Measurements from ENCODE around the gene LRP8. TPM values are rescaled to one million over a fixed set of nuclear protein-coding genes. Genes with fewer than 3 reads are reported as not detected.
A peak's percentile ranks its signal among the peaks of the same experiment; 100 is the strongest.

Gene LRP8
- total RNA-seq, 2 donors from 2014 or later, result 5.7 to 7.2 TPM

DNA sequence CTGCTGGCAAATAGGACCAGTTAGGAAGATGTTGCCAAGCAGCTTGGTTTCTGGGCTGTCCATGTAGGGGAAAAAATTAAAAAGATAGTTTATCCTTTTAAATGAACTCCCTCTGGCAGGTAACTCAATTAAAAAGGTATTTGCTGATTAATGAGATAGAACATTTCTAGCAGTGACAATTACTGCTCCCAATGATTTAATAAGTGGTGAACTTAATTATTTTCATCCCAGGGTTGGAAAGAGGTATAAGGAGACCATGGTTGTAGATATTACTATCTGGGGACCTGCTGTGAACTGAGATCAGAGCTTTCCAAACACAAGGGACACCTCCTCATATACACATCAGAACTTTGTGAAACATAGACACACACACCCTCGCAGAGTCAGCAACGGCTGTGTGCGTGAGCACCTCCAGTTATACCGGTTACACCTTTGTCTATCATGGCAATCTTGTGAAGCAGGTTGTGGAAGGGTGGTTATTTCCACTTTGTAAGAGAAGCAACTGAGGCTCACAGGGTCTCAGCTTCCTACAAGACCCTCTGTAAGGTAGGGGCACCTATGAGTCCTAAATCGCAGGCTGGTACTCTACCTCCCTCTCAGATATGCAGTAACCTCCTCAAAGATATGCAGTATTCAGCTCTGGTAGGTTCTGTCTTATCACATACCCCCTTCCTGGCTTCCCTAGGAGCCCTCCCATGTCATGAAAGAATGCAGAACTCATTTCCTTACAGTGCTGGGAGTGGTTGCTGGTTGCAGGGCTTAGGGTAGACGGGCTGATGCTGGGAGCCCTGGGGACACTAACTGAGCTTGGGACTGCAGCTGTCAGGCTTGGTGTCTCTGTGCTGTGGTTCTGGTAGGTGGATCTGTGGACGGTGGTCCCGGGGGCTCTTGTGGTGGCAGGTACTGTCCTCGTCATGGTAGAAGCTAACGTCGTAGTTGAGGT, 71.1 kb downstream of the LRP8 start:
- no peak for DNase-seq (ENCODE audit: low spot score)
- intact Hi-C loops (cut with DNase I), result no loop called here

DNA sequence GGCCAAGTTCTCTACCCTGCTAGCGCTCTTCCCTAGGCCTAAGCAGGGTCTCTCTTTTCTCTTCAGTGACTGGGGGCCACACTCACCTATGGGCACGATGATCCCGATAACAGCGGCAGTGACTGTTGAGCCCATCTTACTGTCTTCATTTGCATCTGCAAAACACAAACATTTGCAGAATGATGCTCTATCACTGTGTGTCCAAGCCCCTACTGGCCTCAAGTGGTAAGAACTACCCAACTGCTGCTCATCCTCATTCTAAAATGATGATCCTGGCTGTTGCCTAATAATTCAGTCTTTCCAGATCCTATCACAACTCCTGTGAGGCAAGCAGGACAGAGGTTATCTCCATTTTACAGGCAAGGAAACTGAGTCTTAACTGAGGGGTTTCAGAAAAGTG, 72.8 kb downstream of the LRP8 start:
- DNase-seq (ENCODE audit: low spot score), result no peak
- intact Hi-C loops (cut with DNase I), result no loop called here

DNA sequence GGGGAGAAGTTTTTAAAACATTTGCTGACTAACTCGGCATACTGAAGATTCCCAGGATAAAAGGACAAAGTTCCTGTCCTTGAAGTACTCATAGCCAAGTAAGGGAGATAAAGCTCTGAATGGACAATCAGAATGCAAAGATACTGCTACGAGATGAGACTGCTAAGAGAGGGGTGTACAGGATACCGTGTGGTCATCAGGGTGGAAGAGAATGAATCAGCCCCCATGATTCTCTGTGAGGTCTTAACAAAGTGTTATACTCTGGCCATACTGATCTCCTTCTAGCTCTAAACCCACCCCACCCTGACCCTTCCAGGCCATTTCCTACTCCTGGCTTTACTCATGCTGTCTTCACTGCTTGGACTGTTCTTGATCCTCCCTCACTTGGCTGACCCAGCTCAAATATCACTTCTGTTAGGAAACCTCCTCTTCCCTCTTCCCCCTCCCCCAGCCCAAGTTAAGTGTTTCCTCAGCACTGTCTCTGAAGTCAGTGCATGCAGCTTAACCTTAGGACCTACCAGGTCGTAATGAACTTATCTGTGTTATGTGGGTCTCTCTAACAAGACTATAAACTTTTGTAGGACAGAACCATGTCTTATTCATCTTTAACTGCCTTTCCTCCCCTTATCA, 73.7 kb downstream of the LRP8 start:
- intact Hi-C loops (cut with DNase I), result no loop called here

DNA sequence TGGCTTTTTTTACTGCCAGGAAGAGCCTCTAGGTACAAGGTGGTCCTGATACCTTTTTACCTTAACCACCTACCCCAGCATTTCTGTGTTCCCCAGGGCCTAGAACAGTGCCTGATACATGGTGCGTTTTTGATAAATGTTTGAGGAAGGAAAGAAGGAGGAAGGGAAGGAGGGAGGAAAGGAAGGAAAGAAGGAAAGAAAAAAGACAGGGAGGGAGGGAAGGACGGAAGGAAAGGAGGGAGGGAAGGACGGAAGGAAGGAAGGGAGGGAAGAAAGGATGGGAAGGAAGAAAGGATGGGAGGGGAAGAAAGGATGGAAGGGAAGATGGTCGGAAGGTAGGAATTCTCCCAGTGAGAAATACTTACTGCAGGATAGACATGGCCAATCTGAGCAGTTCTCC, 77.5 kb downstream of the LRP8 start:
- intact Hi-C loops (cut with DNase I), result no loop called here
- no peak for DNase-seq (ENCODE audit: low spot score)

More for the DNA sequence above, 73.7 kb downstream of the LRP8 start:
- no peak for DNase-seq (ENCODE audit: low spot score)

DNA sequence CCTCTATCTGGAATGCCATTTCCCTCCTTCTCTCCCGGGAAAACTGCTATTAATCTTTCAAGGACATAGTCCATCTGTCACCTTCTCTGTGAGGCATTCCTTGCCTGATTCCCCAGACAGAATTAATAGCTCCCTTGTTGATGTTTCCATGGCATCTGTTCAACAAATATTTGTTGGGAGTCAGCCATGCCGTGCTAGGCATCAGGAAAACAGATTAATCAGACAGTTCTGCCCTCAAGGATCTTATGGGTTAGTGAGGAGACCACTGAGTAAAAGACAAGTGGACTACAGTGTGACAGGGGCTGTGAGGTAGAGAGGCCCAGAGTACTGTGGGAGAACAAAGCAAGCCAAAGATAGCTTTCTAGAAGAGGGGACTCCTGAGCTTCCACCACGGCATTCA, 78.2 kb downstream of the LRP8 start:
- no peak for DNase-seq (ENCODE audit: low spot score)
- intact Hi-C loops (cut with DNase I), result no loop called here

DNA sequence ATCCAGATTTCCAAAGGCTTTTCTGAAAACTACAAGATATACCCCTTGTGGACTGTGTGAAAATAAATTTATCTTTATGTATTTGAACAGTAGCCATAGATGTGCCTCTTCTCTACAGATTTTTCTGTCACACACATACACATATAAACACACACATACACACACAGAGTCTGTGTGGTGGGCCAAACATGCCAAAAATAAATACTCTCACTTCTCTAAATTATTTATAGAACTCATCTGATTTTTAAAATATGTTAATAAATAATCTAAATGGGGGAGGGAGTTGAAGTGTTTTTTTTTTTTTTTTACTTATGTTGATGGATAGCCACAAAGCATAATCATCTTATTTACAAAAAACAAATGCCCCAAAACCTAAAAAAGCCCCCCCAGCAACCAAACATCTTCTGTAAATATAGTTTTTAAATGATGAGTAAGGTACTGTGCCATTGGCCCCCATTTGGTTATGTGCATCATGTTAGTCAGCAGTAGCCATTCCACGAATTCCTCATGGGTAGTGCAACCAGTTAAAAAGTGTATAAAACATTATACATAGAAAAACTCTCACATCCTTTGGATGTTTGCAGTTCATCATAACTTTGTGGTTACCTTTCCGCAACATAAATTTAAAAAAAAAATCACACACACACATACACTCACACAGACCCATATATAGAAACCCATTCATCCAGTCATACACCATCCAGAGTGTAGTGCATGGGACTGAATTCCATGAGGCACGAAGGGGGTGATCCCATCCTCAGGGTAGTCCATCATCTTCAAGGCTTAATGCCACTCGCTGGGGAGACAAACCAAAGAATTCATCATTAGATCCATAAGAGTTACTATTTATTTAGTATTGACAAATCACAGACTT, 81.4 kb downstream of the LRP8 start:
- no peak for DNase-seq (ENCODE audit: low spot score)
- intact Hi-C loops (cut with DNase I), result no loop called here

DNA sequence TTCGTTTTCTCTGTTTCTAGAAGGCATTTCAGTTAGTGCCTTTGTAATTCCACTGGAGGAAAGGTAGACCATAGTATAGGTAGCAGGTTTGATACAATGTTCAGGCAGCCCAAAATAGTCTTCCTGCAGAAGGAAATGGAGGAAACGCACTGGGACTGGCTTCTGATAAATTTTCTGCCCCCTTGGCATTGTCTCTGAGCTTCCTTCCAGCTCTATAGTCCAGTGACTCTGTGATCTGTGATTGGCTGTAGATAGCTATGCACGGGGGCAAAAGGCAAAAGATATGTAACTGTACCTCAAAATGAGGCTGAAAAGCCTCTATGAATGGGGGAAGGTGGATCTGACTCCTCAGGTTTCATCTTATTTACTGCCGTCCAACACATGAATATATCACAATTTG, 83.7 kb downstream of the LRP8 start:
- intact Hi-C loops (cut with DNase I), result no loop called here
- DNase-seq (ENCODE audit: low spot score), result no peak

DNA sequence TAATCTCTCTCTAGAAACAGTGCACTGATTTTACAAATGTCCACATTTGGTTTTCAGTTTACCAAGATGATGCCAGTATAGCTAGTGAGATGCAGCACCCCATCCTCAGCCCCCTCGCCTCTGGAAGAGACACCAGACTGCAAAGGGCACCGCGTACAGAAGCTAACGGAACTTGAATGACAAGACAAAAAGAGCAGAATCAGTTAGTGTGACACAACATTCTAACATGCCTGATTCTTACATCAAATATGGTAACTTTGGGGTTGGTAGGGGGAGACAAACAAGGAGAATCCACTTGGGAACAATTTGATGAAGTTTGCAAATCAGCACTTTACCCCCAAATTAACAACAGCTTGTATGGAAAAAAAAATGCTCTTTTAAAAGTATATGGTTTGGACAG, 85.5 kb downstream of the LRP8 start:
- DNase-seq (ENCODE audit: low spot score), result no peak
- intact Hi-C loops (cut with DNase I), result no loop called here

DNA sequence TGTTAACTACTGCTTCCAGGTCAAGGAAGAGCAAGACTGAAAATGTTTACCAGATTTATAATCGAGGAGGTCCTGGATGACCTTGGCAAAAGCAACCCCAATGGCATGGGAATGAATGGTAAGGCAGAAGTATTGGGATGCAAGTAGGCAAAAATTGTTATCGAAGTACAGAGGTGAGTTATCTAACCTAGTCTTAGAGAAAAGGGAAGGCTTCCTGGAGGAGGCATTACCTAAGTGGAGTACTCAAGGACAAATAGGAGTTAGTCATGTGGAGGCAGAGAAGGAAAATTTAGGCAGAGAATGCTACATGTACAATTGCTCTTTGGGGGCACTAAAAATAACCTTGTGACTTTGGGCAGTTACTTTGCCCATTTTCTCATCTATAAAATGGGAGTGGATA, 86.0 kb downstream of the LRP8 start:
- no peak for DNase-seq (ENCODE audit: low spot score)
- intact Hi-C loops (cut with DNase I), result no loop called here

DNA sequence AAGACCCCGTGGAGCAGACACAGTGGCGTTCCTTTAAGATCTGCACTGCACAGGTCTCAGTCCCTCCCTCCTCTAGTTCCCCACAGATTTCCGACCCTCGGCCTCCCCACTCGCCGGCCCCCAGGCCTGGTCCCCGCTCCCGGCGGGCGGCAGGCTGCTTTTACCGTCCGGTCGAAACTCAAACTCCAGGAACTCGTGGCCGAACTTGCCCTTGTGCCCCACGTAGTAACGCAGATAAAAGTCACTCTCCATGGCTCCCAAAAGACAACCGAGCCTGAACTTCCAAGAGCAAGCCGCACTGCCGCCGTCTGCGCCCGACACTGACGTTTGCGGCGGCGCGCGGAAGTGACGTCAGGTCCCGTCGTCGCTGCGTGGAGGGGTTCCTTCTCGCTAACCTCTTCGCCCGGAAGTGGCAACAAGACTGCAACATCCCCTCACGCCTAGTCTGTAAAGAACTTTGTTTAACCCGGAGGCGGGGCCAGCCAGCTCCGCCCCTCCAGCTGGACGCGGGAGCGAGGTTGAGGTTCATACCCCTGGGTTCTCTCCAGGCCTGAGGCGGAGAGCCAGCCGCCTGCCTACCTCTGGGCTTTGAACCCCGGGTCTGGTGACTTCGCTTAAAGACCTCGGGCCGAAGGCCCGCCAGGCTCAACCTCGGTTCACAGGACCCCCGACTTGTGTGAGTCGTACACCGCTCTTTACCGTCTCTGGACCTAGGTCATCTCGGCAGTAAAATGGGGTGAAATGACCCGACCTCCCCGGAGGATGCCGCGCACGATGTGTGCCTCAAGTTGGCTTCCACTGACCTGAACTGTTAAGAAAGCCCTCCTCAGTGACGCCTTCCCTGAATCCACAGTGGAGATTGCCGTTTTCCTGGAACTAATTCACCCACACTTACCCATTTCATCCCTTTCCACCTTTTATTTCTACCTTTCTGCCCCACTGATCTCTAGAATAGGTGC, 89.4 kb downstream of the LRP8 start, which contains the start of gene MAGOH:
TSS of gene MAGOH (minus strand) at position 322 of the 959 bp plus-strand sequence. CDS start at position 252, 70 bp downstream.
- peak; percentile 99 for DNase-seq (ENCODE audit: low spot score)
- intact Hi-C loops (cut with DNase I), result loop anchor here in 1 of 2 donors (5.0 kb wide), 1 partner anchor 1319 kb away; no protein-coding TSS in a partner anchor

DNA sequence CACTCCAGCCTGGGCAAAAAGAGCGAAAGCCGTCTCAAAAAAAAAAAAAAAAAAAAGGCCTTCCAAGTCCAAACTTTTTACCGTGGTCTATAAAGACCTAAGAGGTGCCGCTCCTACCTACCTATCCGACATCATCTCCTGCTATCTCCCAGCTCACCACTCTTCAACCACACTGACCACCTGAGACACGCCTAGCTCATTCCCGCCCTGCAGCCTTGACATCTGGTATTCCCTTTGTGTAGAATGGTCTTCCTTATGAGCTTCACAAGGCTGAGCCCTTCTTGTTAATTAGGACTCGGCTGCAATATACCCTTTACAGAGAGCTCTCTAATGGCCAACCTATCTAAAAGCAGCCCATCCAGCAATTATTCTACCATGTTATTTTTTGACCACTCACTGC, 90.2 kb downstream of the LRP8 start:
- intact Hi-C loops (cut with DNase I), result loop anchor here in 1 of 2 donors (5.0 kb wide), 1 partner anchor 1320 kb away; no protein-coding TSS in a partner anchor
- no peak for DNase-seq (ENCODE audit: low spot score)

DNA sequence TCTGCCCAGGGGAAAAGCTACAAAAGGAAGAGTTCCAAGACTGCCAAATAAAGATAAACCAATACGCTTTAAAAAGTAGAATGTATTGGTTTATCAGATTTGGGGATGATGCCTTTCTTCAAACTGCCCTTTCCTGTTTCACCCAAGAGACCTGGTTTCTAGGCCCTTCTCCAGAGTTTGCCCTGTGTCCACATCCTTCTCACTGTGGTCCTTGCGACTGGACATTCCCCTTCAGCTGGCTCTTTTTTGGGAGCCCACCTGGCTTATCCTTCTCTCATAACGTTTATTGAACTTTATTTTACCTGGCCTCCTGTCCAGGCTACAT, 106.9 kb downstream of the LRP8 start:
- intact Hi-C loops (cut with DNase I), result no loop called here
- no peak for DNase-seq (ENCODE audit: low spot score)

DNA sequence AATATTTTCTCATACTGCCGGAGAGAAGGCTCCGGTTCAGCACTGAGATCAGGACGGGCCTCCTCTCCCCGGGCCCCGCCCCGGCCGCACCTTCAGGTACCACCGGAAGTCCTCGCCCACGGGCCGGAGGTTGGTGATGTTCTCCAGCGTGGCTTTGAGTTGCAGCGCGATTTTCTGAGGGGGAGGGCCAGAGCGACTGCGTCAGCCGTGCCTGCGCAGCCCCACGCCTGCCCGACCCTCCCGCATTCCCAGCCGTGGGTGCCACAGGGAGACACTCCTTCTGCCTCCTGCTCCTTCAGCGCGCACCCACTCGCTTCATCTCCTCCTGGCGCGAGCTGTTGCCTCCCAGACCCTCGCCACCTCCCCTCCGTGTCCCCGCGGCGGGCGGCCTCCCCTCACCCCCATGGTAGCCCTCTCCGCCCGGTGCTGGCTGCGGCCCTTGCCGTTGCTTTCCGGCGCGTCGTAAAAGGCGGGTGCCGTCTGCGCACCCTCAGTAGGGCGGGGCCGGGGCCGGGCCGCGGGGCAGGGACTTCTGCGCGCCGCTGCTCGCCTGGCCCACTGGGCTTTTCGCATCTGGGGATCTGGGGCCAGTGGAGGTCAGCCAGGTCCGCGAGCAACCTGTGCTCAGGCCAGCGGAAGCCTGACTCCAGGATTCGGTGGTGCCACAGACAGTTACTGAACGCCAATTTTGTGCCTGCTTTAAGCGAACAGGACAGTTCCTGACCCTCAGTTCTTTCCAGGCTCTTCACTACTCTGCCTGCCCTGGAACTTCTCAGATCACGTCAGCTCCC, 107.5 kb downstream of the LRP8 start, which contains the start of gene CZIB:
TSS of gene CZIB (minus strand) at position 464 of the 791 bp plus-strand sequence. CDS start at position 405, 59 bp downstream.
- intact Hi-C loops (cut with DNase I), result no loop called here
- peak; percentile 99 for DNase-seq (ENCODE audit: low spot score)

DNA sequence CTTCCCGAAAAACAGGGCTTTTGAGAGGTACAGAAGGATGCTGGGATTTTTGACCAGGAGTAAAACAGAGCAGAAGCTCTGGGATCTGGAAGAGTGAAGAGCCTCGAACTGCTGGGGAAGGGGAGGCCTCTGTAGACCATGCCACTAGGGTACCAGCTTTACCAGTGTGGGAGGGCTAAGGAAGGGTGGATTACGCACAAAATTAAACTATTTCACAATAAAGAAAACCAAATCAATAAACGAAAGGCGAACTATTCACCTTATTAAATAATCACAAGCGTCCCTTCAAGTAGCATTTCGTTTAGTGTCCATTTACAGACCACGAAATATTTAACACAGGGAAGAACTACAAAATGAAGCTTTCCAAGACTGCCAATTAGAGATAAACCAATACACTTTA, 108.2 kb downstream of the LRP8 start:
- intact Hi-C loops (cut with DNase I), result no loop called here
- DNase-seq (ENCODE audit: low spot score), result no peak

DNA sequence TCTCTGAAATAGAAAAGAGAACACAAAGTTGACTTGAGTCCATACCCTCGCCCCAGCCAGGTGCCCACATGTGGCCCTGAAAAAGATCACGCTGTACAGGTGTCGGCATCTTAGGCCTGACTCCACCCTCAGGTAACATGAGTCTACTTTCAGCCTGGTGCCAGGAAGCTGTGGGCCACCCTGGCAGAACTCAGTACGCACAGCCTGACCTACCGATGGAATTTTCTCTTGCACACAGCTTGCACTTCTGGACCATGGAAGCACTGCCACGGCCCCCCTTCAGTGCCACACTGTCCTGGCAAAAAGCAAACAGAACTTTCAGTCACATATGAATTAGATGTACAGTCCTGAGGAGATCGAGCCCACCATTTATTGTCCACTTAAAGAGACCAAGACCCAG, 109.7 kb downstream of the LRP8 start:
- intact Hi-C loops (cut with DNase I), result no loop called here
- no peak for DNase-seq (ENCODE audit: low spot score)

DNA sequence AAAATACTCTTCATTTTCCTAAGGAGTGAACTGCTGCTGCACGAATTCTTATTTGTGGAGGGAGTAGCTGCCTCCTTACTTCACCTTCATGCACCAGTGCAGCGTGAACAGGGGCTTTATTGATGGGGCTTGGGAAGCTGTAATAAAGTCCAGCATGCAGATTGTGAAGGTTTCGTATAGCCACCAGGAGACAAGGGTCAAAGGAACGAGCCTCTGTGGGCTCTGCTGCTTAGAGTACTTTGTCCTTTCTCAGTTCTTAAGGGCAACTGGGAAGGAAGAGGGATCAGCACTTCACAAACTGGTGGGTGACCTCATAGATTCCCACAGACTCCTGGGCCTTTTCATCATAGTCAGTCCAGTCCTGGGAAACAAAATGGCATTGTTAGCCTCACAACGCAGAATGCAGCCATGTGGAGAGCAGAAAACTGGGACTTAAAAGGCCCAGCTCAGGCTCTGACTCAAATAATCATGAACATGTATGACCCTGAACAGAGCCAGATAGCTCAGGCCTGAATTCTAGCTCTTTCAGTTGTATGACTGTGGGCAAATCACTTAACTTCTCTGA, 113.4 kb downstream of the LRP8 start:
- no peak for DNase-seq (ENCODE audit: low spot score)
- intact Hi-C loops (cut with DNase I), result no loop called here

DNA sequence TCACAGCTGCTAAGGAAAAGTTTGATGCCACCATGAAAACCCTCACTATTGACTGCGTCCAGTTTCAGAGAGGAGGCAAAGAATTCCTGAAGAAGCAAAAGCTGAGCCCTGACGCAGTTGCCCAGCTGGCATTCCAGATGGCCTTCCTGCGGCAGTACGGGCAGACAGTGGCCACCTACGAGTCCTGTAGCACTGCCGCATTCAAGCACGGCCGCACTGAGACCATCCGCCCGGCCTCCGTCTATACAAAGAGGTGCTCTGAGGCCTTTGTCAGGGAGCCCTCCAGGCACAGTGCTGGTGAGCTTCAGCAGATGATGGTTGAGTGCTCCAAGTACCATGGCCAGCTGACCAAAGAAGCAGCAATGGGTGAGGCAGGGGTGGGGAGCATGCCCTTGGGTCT, 116.9 kb downstream of the LRP8 start:
- DNase-seq (ENCODE audit: low spot score), result no peak
- intact Hi-C loops (cut with DNase I), result no loop called here
